ENCODE measurements around the gene FAM78A. TPM values are rescaled to one million over a fixed set of nuclear protein-coding genes. Genes with fewer than 3 reads are reported as not detected.

Gene FAM78A
- total RNA-seq (ENCODE audit: unreplicated experiment): 73.4 TPM
- long read RNA-seq, partial matches to known transcripts: 0 of 6 reads
- long read RNA-seq, other reads (novel, unspliced or antisense): 6 of 6 reads

DNA sequence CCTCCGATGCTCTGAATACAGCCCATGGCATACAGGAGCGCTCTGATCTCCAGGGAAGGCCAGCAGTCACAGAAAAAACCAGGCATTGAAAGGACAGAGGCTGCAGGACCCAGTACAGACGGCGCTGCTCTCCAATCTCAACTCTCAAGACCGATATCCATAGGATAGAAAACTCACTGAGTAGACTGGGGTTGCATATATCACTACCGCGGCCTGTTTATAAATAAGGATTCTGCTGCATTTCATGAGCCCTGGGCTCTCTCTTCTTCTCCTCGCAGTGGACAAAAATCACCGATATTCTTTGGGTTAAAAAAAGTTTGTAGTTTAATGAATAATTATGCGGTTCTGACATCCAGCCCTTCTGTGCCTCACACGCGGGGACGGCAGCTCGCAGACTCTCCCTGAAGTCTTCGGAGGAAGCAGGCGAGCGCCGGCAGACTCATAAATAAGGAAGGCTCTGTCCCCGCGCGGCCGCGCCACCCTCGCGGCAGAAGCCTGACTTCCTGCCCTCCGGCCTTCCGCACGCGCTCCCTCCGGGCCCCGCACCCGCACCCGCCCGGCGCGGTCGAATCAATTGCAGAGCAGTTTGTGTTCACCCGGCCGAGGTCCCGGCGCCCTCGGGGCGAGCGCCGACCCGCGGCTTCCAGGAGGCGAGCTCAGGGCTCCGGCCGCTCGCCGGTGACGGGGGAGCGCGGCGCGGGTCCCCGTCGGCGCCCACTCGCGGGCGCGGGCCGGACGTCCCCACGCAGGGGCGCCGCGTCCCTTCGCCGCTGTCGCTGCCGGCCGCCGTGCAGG lies at the start of gene FAM78A:
Gene FAM78A, minus strand, starts transcription at position 417 of the 795 bp plus-strand sequence. Its CDS starts 331 bp downstream, at position 86.
- no peaks in the 10 kb centered on the region for H3K9me3 Mint-ChIP-seq (ENCODE audit: unreplicated experiment)
- no peak for TF ChIP-seq CTCF (IDR thresholded peaks at IDR 0.05; ENCODE audit: unreplicated experiment)
- H3K36me3 Mint-ChIP-seq (ENCODE audit: low read depth, unreplicated experiment): peaks cover 15% of the 10 kb centered on the region
- H3K4me1 Mint-ChIP-seq (ENCODE audit: unreplicated experiment): peaks cover 42% of the 10 kb centered on the region
- peaks cover 11% of the 10 kb centered on the region for H3K27me3 Mint-ChIP-seq (ENCODE audit: unreplicated experiment)
- peak within 1 kb of the TSS; percentile 96 for H3K4me3 Mint-ChIP-seq (ENCODE audit: unreplicated experiment)
- H3K27ac Mint-ChIP-seq (ENCODE audit: unreplicated experiment): peak within 1 kb of the TSS; percentile 64
- DNase-seq (ENCODE audit: low spot score): peak; percentile 45

DNA sequence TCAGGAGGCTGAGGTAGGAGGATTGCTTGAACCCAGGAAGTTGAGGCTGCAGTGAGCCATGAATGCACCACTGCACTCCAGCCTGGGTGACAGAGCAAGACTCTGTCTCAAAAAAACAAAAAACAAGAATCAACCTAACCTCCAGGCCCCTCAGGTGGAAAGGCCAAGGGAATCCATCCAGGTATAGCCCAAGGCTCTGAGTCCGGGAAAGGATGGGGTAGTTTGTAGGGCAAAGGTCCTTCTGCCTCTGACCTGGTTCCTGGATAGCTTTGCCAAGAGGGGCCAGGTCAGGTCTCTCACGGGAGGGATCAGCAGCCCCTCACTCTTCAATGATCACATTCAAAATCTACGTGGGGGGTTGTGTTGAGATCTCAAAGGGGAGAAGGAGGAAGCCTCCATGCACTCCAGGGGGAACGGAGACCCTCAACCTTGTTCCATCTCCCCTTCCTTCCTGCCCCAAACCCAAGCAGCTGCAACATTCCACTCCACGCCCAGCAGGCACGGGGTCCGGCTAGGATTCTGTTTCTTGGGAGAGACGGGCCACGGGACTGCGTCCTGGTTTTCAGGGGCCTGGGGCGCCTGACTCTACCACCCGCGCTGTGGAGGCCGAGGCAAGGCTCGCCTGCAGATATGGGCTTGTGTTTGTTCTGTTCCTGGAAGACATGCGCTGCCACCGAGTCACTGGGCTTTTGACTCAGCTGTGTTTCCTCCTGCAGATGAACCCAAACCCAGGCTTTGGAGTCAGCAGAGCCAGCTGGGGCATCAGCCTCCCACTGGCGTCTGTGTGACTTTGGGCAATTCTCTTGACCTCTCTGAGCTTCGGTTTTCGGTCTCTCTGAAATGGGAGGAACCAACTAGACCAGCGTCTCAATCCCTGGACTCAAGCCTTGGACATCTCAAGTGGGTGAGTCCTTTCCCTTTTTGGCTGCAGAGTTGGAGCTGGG lies 48.7 kb upstream of the FAM78A start:
- H3K36me3 Mint-ChIP-seq (ENCODE audit: low read depth, unreplicated experiment): no peaks in the 10 kb centered on the region
- no peak overlapping the region for H3K27ac Mint-ChIP-seq (ENCODE audit: unreplicated experiment)
- H3K4me3 Mint-ChIP-seq (ENCODE audit: unreplicated experiment): no peak overlapping the region
- no peaks in the 10 kb centered on the region for H3K9me3 Mint-ChIP-seq (ENCODE audit: unreplicated experiment)
- no peak for TF ChIP-seq CTCF (IDR thresholded peaks at IDR 0.05; ENCODE audit: unreplicated experiment)
- peaks cover 5% of the 10 kb centered on the region for H3K27me3 Mint-ChIP-seq (ENCODE audit: unreplicated experiment)
- DNase-seq (ENCODE audit: low spot score): no peak
- H3K4me1 Mint-ChIP-seq (ENCODE audit: unreplicated experiment): peaks cover 10% of the 10 kb centered on the region

DNA sequence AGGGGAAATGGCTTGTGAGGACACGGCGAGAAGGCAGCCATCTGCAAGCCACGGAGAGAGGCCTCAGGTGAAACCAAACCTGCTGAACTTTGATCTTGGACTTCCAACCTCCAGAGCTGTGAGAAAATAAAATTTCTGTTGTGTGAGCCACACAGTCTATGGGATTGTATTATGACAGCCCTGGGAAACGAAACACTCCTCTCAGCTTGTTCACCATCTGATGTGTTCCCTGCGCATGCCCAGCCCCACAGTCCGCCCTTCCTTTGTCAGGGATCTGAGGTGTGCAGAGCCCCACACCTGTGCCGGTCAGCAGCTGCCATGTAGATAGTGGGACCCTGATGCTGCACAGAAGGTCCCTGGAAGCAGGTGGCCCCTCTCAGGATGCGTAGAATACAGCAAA lies 47.3 kb upstream of the FAM78A start:
- Mint-ChIP-seq H3K4me1 (ENCODE audit: unreplicated experiment) (no peaks in the 10 kb centered on the region), H3K9me3 (ENCODE audit: unreplicated experiment) (no peaks in the 10 kb centered on the region), H3K27me3 (ENCODE audit: unreplicated experiment) (peaks cover 3% of the 10 kb centered on the region), H3K36me3 (ENCODE audit: low read depth, unreplicated experiment) (no peaks in the 10 kb centered on the region), H3K27ac (ENCODE audit: unreplicated experiment) (no peak overlapping the region), H3K4me3 (ENCODE audit: unreplicated experiment) (no peak overlapping the region)
- TF ChIP-seq CTCF (IDR thresholded peaks at IDR 0.05; ENCODE audit: unreplicated experiment): no peak
- DNase-seq (ENCODE audit: low spot score): no peak

- DNase-seq (ENCODE audit: low spot score): no peak
- H3K27ac Mint-ChIP-seq (ENCODE audit: unreplicated experiment): no peak overlapping the region
- no peaks in the 10 kb centered on the region for H3K9me3 Mint-ChIP-seq (ENCODE audit: unreplicated experiment)
- H3K36me3 Mint-ChIP-seq (ENCODE audit: low read depth, unreplicated experiment): no peaks in the 10 kb centered on the region
- no peaks in the 10 kb centered on the region for H3K4me1 Mint-ChIP-seq (ENCODE audit: unreplicated experiment)
- no peak overlapping the region for H3K4me3 Mint-ChIP-seq (ENCODE audit: unreplicated experiment)
- TF ChIP-seq CTCF (IDR thresholded peaks at IDR 0.05; ENCODE audit: unreplicated experiment): no peak
- peaks cover 4% of the 10 kb centered on the region for H3K27me3 Mint-ChIP-seq (ENCODE audit: unreplicated experiment)
Observed at GRCh38 chr9:131320031-131320685, 43.8 kb upstream of the FAM78A start.

All from endothelial cell (in vitro differentiated cells).